HEK293T (cell line): ENCODE data around the gene ZBTB47.

Source experiments
- CTCF ChIA-PET: fragments of 350-600 bp; formaldehyde crosslinking; extraction: SDS; loops from one replicate; lab custom pipeline; 2021; ENCODE audit warnings: antibody characterized with exemption, inconsistent platforms; lab: Yijun Ruan, JAX
- POLR2A ChIA-PET: fragments of 350-600 bp; formaldehyde crosslinking; extraction: SDS; loops from one replicate; lab custom pipeline; 2020; ENCODE audit warnings: antibody characterized with exemption, inconsistent platforms; lab: Yijun Ruan, JAX
- DNase-seq: peaks from one replicate; pipeline ENCODE4 v3.0.0; 2012; ENCODE audit warnings: mixed read lengths; ENCODE audit errors: extremely low spot score
- ARNT ChIP-seq: fragments of 450-650 bp; IDR thresholded peaks from 2 replicates; pipeline ENCODE4 v1.6.1; 2017; ENCODE audit warnings: mild to moderate bottlenecking
- BHLHE40 ChIP-seq: fragments of 450-650 bp; IDR thresholded peaks from 2 replicates; pipeline ENCODE4 v1.6.1; 2016; ENCODE audit warnings: mild to moderate bottlenecking, moderate library complexity, borderline replicate concordance
- CTBP1 ChIP-seq: fragments of 450-650 bp; IDR thresholded peaks from 2 replicates; pipeline ENCODE4 v1.6.1; 2016; ENCODE audit warnings: borderline replicate concordance
- ELF4 ChIP-seq: fragments of 450-650 bp; IDR thresholded peaks from 2 replicates; pipeline ENCODE4 v1.6.1; 2017; ENCODE audit warnings: antibody characterized with exemption
- FOXA1 ChIP-seq: fragments of 450-650 bp; IDR thresholded peaks from 2 replicates; pipeline ENCODE4 v1.6.1; 2016; ENCODE audit warnings: mild to moderate bottlenecking
- FOXK2 ChIP-seq: fragments of 450-650 bp; IDR thresholded peaks from 2 replicates; pipeline ENCODE4 v1.6.1; 2016; ENCODE audit warnings: mild to moderate bottlenecking
- FOXM1 ChIP-seq: fragments of 450-650 bp; IDR thresholded peaks from 2 replicates; pipeline ENCODE4 v1.6.1; 2017; ENCODE audit warnings: mild to moderate bottlenecking, borderline replicate concordance
- HDGF ChIP-seq: fragments of 450-650 bp; IDR thresholded peaks from 2 replicates; pipeline ENCODE4 v1.6.1; 2017; ENCODE audit warnings: antibody characterized with exemption, borderline replicate concordance
- L3MBTL2 ChIP-seq: fragments of 450-650 bp; conservative IDR thresholded peaks from 2 replicates; pipeline ENCODE4 v1.6.1; 2016; ENCODE audit warnings: mild to moderate bottlenecking
- LEF1 ChIP-seq: fragments of 450-650 bp; IDR thresholded peaks from 2 replicates; pipeline ENCODE4 v1.6.1; 2017; ENCODE audit warnings: mild to moderate bottlenecking, borderline replicate concordance
- NFRKB ChIP-seq: fragments of 450-650 bp; IDR thresholded peaks from 2 replicates; pipeline ENCODE4 v1.6.1; 2016; ENCODE audit warnings: mild to moderate bottlenecking, moderate library complexity
- SP1 ChIP-seq: fragments of 450-650 bp; IDR thresholded peaks from 2 replicates; pipeline ENCODE4 v1.6.1; 2017
- SUZ12 ChIP-seq: fragments of 450-650 bp; IDR thresholded peaks from 2 replicates; pipeline ENCODE4 v1.6.1; 2016; ENCODE audit warnings: mild to moderate bottlenecking
- TARDBP ChIP-seq: fragments of 450-650 bp; IDR thresholded peaks from 2 replicates; pipeline ENCODE4 v1.6.1; 2016
- ZNF384 ChIP-seq: fragments of 450-650 bp; IDR thresholded peaks from 2 replicates; pipeline ENCODE4 v1.6.1; 2016
- TF ChIP-seq, protein P1 (sequence below): fragments of 450-650 bp; IDR thresholded peaks from 2 replicates; pipeline ENCODE4 v1.6.1; 2016

Gene ZBTB47

DNA sequence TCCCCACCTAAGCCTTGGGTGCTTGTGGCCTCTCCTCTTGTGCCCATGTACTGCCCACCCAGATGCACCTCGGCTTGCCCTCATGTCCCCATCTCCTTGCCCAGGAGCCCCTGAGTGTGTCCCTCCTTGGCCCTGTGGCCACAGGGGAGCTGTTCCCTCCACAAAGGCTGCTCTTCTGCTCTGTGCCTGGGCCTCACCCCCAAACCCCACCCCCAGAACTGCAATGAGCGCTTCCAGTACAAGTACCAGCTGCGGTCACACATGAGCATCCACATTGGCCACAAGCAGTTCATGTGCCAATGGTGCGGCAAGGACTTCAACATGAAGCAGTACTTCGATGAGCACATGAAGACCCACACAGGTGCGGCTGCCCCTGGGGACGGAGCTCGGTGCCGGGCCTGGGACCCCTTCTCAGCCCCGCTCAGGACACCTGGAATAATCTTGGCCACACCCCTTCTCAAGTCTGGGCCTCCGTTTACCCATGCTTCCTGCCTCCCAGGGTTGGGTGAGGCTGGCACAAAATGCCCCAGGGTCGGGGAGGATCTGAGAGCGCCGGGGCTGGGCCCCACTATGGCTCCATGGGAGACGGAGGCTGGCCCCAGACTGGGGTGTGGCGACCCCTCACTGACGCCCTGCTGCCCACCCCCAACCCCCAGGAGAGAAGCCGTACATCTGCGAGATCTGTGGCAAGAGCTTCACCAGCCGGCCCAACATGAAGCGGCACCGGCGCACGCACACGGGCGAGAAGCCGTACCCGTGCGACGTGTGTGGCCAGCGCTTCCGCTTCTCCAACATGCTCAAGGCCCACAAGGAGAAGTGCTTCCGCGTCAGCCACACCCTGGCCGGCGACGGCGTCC lies 10.3 kb downstream of the ZBTB47 start:
- DNase-seq = no peak
- TF ChIP-seq HDGF (no peak), FOXA1 (no peak), SP1 (no peak), ARNT (no peak), ELF4 (no peak), BHLHE40 (no peak), ZNF384 (no peak), LEF1 (no peak), TARDBP (no peak), FOXK2 (no peak), CTBP1 (no peak), SUZ12 (no peak), L3MBTL2 (no peak)
- TF ChIP-seq, protein P1, sequence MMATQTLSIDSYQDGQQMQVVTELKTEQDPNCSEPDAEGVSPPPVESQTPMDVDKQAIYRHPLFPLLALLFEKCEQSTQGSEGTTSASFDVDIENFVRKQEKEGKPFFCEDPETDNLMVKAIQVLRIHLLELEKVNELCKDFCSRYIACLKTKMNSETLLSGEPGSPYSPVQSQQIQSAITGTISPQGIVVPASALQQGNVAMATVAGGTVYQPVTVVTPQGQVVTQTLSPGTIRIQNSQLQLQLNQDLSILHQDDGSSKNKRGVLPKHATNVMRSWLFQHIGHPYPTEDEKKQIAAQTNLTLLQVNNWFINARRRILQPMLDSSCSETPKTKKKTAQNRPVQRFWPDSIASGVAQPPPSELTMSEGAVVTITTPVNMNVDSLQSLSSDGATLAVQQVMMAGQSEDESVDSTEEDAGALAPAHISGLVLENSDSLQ = no peak
- ChIA-PET POLR2A (no interaction called here), CTCF (no interaction called here)

DNA sequence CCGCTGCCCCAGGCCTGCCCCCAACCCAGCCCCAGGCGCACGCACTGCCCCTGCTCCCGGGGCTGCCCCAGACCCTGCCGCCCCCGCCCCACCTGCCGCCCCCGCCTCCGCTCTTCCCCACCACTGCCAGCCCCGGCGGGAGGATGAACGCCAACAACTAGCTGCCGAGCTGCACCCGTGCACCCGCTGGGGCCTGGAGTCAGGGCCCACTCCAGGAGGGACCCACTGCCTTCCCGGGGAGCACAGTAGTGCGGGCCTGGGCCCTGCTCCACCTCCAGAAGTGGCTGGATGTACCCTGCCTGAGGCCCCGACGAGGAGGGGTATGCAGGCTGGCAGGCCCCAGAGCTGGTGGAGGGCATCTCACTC lies 10.9 kb downstream of the ZBTB47 start:
- POLR2A ChIA-PET = no interaction called here
- TF ChIP-seq BHLHE40 = no peak
- no peak for TF ChIP-seq FOXA1
- TF ChIP-seq, protein P1 = no peak
- TF ChIP-seq TARDBP = no peak
- TF ChIP-seq FOXK2 = no peak
- TF ChIP-seq NFRKB = no peak
- TF ChIP-seq HDGF = no peak
- TF ChIP-seq ARNT = no peak
- no peak for TF ChIP-seq ZNF384
- TF ChIP-seq FOXM1 = no peak
- TF ChIP-seq CTBP1 = no peak
- TF ChIP-seq L3MBTL2 = no peak
- no peak for TF ChIP-seq ELF4
- no peak for TF ChIP-seq SP1
- no peak for TF ChIP-seq LEF1
- no peak for TF ChIP-seq SUZ12
- DNase-seq = no peak
- CTCF ChIA-PET = no interaction called here

DNA sequence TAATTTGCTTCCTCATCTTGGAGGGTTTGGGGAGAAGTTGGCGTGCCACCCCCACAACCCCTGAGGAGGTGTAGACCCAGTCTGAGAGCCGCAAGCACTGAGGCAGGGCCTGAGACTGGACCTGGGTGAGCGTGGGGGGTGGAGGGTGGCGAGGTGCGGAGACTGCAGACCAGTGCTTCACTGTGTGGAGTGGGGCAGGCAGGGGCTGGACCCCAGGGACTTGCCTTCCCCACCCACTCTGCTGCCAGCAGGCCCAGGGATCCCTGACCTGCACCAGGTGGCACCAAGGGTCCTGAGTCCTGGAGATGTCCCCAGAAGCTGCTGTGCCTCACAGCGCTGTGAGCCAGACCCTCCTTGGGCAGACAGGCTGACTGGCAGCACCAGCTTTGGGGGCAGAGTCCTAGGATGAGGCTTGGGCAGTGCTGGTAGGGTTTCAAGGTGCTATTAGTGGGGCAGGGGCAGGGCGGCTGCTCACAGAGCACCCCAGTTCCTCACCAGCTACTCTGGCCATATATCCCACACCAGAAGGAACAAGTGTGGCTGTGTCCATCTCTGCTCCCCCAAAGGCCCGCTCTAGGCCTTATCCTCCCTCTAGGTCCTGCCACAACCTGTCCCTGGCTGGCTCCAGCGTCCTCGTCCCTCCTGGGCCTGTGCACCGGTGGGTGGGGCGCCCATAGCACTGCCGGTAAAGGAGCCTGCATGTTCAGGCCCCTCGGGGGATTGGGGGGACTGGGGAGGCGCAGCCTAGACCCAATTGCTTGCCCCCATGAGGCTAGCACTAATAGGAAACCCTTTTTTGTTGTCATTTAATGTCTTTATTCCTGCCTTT lies 11.8 kb downstream of the ZBTB47 start:
- no peak for TF ChIP-seq FOXK2
- TF ChIP-seq, protein P1 = no peak
- no peak for TF ChIP-seq NFRKB
- no peak for TF ChIP-seq FOXM1
- no peak for TF ChIP-seq CTBP1
- no peak for TF ChIP-seq TARDBP
- no peak for TF ChIP-seq LEF1
- no peak for TF ChIP-seq SP1
- no peak for TF ChIP-seq ZNF384
- TF ChIP-seq BHLHE40 = no peak
- TF ChIP-seq ELF4 = no peak
- TF ChIP-seq FOXA1 = no peak
- no peak for TF ChIP-seq HDGF
- no peak for TF ChIP-seq L3MBTL2
- TF ChIP-seq SUZ12 = no peak
- no peak for TF ChIP-seq ARNT
- ChIA-PET CTCF (no interaction called here), POLR2A (interaction anchor here (1.3 kb wide), 1 partner anchor 11 kb away, joined by 4 read pairs; no protein-coding TSS in a partner anchor)
- no peak for DNase-seq

DNA sequence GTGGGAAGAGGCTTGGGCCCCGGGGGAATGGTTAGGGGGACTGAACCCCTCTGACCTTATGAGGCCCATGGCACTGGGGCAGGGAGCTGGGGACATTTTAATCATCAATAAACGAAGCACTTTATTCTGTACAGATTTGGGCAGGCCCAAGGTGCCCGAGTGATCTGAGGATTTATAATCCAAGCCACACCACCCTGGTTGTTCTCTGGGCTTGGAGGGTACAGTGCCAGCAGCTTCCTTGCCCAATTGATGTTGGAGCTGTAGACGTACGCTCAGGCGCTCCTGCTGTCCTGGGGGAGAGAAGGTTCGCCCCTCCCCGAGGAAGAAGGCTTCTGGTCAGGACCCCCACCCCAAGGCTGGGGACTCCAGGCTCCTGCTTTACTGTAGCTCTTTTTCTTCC lies 12.5 kb downstream of the ZBTB47 start:
- no peak for DNase-seq
- TF ChIP-seq TARDBP (no peak), SP1 (no peak), ARNT (no peak)
- ChIA-PET CTCF (no interaction called here), POLR2A (interaction anchor here (1.0 to 1.3 kb wide), 2 partner anchors 12 to 66 kb away, joined by 3 to 4 read pairs; partner anchors contain the start of gene NKTR)

DNA sequence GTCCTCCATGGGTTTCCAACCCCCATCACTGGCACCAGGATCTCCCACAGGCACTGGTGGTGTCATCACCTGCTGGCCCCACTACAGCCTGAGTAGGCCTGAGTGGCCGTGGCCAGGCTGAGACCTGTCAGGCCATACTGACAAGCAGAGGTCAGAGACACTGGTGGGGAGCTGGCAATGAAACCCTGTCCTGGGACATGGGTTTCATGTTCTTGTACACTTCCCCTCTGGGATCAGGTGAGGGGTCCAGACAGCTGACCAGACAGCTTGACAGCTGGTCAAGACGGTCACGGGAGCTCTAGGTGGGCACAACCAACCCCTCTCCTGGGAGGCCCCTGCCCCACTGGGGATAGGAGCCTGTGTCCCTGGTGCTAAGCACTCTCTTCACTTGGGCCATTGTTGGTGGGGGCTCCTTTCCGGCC lies 13.1 kb downstream of the ZBTB47 start:
- CTCF ChIA-PET = no interaction called here
- POLR2A ChIA-PET = interaction anchor here (1.0 to 1.3 kb wide), 2 partner anchors 12 to 66 kb away, joined by 3 to 4 read pairs; partner anchors contain the start of gene NKTR
- DNase-seq = no peak
- TF ChIP-seq BHLHE40 = no peak
- no peak for TF ChIP-seq HDGF
